Osteocyte (in vitro differentiated cells): Measurements from ENCODE around the gene WDR1. TPM values are rescaled to one million over a fixed set of nuclear protein-coding genes. Genes with fewer than 3 reads are reported as not detected.

Experiments used
- DNase-seq: peaks from one replicate; pipeline ENCODE4 v3.0.0; 2021; ENCODE audit warnings: mixed read lengths; ENCODE audit not compliant: unreplicated experiment; ENCODE audit errors: extremely low spot score
- H3K27ac Mint-ChIP-seq: one replicate; pipeline ENCODE4 v1.8.0; 2021; ENCODE audit warnings: mild to moderate bottlenecking, mixed read lengths; ENCODE audit not compliant: unreplicated experiment
- H3K27me3 Mint-ChIP-seq: one replicate; pipeline ENCODE4 v1.8.0; 2021; ENCODE audit warnings: mixed read lengths; ENCODE audit not compliant: unreplicated experiment
- H3K36me3 Mint-ChIP-seq: one replicate; pipeline ENCODE4 v1.8.0; 2021; ENCODE audit warnings: mixed read lengths; ENCODE audit not compliant: unreplicated experiment
- H3K4me1 Mint-ChIP-seq: one replicate; pipeline ENCODE4 v1.8.0; 2021; ENCODE audit warnings: mixed read lengths; ENCODE audit not compliant: unreplicated experiment
- H3K4me3 Mint-ChIP-seq: one replicate; pipeline ENCODE4 v1.8.0; 2021; ENCODE audit warnings: mild to moderate bottlenecking, moderate library complexity, mixed read lengths; ENCODE audit not compliant: unreplicated experiment
- H3K9me3 Mint-ChIP-seq: one replicate; pipeline ENCODE4 v1.8.0; 2021; ENCODE audit warnings: mixed read lengths; ENCODE audit not compliant: unreplicated experiment
- total RNA-seq: library from RNA; stranded (reverse); gene quantifications from 2 replicates; pipeline ENCODE4 v1.2.1, GENCODE V29; 2021
- TF ChIP-seq, protein P1 (sequence below): fragments of 200-600 bp; sonication (generic); IDR thresholded peaks from 2 replicates; pipeline ENCODE4 v1.5.0; 2021; ENCODE audit warnings: antibody characterized with exemption, mild to moderate bottlenecking, moderate library complexity

The WDR1 gene
- total RNA-seq, 1 donor from 2014 or later: 537 TPM

- Mint-ChIP-seq H3K36me3 (peaks cover 43% of the 10 kb centered on the region), H3K4me1 (peaks cover 82% of the 10 kb centered on the region), H3K27me3 (no peaks in the 10 kb centered on the region), H3K9me3 (no peaks in the 10 kb centered on the region), H3K4me3 (no peak overlapping the region), H3K27ac (peak overlapping the region; percentile 97)
- TF ChIP-seq, protein P1, sequence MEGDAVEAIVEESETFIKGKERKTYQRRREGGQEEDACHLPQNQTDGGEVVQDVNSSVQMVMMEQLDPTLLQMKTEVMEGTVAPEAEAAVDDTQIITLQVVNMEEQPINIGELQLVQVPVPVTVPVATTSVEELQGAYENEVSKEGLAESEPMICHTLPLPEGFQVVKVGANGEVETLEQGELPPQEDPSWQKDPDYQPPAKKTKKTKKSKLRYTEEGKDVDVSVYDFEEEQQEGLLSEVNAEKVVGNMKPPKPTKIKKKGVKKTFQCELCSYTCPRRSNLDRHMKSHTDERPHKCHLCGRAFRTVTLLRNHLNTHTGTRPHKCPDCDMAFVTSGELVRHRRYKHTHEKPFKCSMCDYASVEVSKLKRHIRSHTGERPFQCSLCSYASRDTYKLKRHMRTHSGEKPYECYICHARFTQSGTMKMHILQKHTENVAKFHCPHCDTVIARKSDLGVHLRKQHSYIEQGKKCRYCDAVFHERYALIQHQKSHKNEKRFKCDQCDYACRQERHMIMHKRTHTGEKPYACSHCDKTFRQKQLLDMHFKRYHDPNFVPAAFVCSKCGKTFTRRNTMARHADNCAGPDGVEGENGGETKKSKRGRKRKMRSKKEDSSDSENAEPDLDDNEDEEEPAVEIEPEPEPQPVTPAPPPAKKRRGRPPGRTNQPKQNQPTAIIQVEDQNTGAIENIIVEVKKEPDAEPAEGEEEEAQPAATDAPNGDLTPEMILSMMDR: no peak
- DNase-seq: no peak
Measured at GRCh38 chr4:10091531-10092181, 24.9 kb downstream of the WDR1 start.

DNA sequence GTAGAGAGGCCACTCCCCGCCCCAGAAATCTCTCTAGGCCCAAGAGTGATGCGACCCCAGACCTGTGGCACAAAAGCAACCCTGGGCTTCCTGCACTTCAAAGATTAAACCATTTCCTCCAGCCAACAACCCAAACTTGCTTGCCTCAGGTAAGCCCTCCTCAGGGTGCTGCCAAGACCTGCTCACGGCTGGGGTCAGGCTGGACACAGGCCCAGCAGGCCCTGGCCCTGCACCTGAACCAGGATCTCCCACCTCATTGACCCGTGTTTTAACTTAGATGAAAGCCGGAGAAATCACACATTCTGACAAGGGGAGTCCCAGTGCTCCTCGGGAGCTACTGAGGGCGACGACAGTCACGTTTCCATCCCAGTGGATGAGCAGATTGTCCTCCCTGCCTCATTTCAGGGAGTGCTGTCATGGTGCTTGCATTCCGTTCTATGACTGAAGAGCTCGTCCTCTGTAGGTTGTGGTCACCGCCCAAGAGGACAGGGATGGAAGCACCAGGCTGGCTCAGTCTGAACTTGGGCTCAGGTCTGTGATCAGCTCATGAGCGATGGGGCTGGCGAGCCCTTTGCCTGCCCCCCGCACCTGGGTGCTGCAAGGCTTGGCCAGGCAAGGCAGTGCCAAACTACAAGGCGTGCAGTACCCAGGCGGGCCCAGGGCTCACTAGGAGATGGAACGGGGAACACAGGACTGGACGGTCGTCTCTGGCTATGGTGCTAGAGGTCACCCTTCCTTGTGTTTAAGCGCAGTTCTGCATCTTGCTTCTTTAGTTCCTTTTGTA, 25.9 kb downstream of the WDR1 start:
- no peak for DNase-seq
- peak overlapping the region; percentile 27 for H3K27ac Mint-ChIP-seq
- peaks cover 80% of the 10 kb centered on the region for H3K4me1 Mint-ChIP-seq
- TF ChIP-seq, protein P1: no peak
- no peaks in the 10 kb centered on the region for H3K27me3 Mint-ChIP-seq
- no peaks in the 10 kb centered on the region for H3K9me3 Mint-ChIP-seq
- H3K36me3 Mint-ChIP-seq: peaks cover 47% of the 10 kb centered on the region
- no peak overlapping the region for H3K4me3 Mint-ChIP-seq

DNA sequence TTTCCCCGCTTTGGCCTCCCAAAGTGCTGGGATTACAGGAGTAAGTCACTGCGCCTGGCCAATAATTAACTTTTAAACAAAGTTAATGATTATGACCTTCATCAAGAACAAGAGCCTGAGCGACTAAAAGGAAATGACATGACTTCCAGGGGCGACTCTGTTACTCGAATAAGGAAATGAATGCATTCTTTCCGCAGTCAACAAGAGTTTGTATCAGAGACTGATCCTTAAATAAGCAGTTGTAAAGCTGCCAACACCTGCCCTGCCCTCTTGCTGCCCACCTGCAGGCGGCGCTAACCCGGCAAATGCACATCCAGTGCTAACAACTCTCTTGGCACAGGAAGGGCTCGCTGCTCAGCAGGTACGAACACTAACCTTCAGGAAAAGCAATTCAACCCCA, 27.3 kb downstream of the WDR1 start:
- Mint-ChIP-seq H3K36me3 (peaks cover 57% of the 10 kb centered on the region), H3K4me1 (peaks cover 72% of the 10 kb centered on the region), H3K9me3 (no peaks in the 10 kb centered on the region), H3K4me3 (no peak overlapping the region), H3K27ac (no peak overlapping the region), H3K27me3 (no peaks in the 10 kb centered on the region)
- TF ChIP-seq, protein P1: peak; percentile 39
- DNase-seq: no peak

- no peaks in the 10 kb centered on the region for H3K27me3 Mint-ChIP-seq
- DNase-seq: no peak
- H3K27ac Mint-ChIP-seq: peak overlapping the region; percentile 67
- H3K4me1 Mint-ChIP-seq: peaks cover 62% of the 10 kb centered on the region
- TF ChIP-seq, protein P1: no peak
- peaks cover 64% of the 10 kb centered on the region for H3K36me3 Mint-ChIP-seq
- no peaks in the 10 kb centered on the region for H3K9me3 Mint-ChIP-seq
- H3K4me3 Mint-ChIP-seq: no peak overlapping the region
Measured at GRCh38 chr4:10088135-10089010, 28.2 kb downstream of the WDR1 start.
